Hepatocyte (in vitro differentiated cells): ENCODE results near the gene EML4.

ENCODE experiments used
- EZH2 ChIP-seq: fragments of 200-600 bp; sonication (generic); IDR thresholded peaks from 2 replicates; pipeline ENCODE4 v1.6.1; 2016; ENCODE audit warnings: antibody characterized with exemption, mild to moderate bottlenecking, borderline replicate concordance
- EZH2phosphoT487 ChIP-seq: fragments of 200-600 bp; sonication (generic); IDR thresholded peaks from one replicate; pipeline ENCODE4 v1.6.1; 2018; ENCODE audit warnings: antibody characterized with exemption, mild to moderate bottlenecking, low read depth, moderate library complexity; ENCODE audit not compliant: unreplicated experiment, severe bottlenecking
- TF ChIP-seq, protein P1 (sequence below): fragments of 200-600 bp; sonication (generic); IDR thresholded peaks from 2 replicates; pipeline ENCODE4 v1.5.1; 2016; ENCODE audit warnings: antibody characterized with exemption, mild to moderate bottlenecking; ENCODE audit not compliant: poor library complexity

DNA sequence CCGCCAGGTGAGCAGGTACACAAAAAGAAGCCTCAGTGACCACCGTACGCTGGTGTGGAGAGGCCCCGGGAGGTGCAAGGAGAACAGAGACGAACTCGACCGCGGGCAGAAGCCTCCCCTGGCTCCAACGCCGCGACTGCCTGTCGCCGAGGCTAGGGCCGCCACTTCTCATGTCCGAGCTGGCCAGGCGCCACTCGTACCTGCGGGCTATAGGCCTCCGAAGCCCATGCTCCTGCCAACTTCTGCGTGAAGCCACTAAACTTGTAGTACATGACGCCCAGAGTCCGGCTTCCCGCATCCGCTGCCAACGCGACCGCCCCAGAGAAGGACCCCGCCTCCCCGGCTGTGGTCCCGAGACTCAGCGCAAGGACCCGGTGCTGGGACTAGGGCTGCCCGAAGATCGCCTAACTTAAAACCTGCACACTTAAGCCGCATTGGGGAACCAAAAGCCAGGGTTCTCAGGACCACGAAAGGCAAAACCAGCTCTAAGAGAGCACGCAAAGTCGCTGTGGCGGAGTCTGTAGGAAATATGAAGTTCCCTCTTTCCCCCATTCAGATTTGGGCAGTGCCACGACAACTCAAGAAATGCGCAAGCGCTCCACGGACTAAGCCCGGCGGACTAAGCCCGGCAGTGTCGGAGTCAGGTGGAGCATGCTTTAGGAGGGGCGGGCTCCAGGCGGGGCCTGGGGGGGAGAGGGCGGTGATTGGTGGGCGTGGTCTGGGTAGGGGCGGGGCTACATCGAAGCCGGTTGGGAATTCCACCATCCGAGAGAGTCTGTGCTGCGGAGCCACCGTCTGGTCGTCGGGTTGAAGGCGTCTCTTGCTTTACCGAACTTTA, 192.0 kb downstream of the EML4 start, which contains the start of gene COX7A2L:
- TF ChIP-seq, protein P1, sequence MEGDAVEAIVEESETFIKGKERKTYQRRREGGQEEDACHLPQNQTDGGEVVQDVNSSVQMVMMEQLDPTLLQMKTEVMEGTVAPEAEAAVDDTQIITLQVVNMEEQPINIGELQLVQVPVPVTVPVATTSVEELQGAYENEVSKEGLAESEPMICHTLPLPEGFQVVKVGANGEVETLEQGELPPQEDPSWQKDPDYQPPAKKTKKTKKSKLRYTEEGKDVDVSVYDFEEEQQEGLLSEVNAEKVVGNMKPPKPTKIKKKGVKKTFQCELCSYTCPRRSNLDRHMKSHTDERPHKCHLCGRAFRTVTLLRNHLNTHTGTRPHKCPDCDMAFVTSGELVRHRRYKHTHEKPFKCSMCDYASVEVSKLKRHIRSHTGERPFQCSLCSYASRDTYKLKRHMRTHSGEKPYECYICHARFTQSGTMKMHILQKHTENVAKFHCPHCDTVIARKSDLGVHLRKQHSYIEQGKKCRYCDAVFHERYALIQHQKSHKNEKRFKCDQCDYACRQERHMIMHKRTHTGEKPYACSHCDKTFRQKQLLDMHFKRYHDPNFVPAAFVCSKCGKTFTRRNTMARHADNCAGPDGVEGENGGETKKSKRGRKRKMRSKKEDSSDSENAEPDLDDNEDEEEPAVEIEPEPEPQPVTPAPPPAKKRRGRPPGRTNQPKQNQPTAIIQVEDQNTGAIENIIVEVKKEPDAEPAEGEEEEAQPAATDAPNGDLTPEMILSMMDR, result peak; percentile 50
- TF ChIP-seq EZH2 (no peak), EZH2phosphoT487 (no peak)
